C1 segment of cervical spinal cord (tissue), 14 donors: Measurements from ENCODE around the gene PTPN6.
A peak's percentile ranks its signal among the peaks of the same experiment; 100 is the strongest.

Experiments used
- DNase-seq, 14 donors: peaks; one replicate each; lab custom pipeline; 2025; lab: John Stamatoyannopoulos, UW

The PTPN6 gene

GRCh38 chr12:6966351-6966750 lies 15.2 kb downstream of the PTPN6 start:
- no peak for DNase-seq

GRCh38 chr12:6967651-6968100 lies 16.5 kb downstream of the PTPN6 start:
- no peak for DNase-seq

GRCh38 chr12:6968426-6968825 lies 17.3 kb downstream of the PTPN6 start:
- DNase-seq, result no peak

GRCh38 chr12:6970096-6970527 lies 19.0 kb downstream of the PTPN6 start:
- no peak for DNase-seq

- no peak for DNase-seq
These were observed 23.0 kb downstream of the PTPN6 start for GRCh38 chr12:6974180-6974579.

- DNase-seq, result no peak
These were observed 24.3 kb downstream of the PTPN6 start for GRCh38 chr12:6975297-6976032.

- no peak for DNase-seq
These were observed 26.5 kb downstream of the PTPN6 start for GRCh38 chr12:6977653-6978052.

GRCh38 chr12:6978188-6978587 lies 27.0 kb downstream of the PTPN6 start:
- no peak for DNase-seq

- no peak for DNase-seq
These were observed 27.5 kb downstream of the PTPN6 start for GRCh38 chr12:6978611-6979011.

- DNase-seq, result no peak
These were observed 27.9 kb downstream of the PTPN6 start for GRCh38 chr12:6979021-6979420.

- no peak for DNase-seq
These were observed 28.3 kb downstream of the PTPN6 start for GRCh38 chr12:6979453-6979852.

GRCh38 chr12:6980075-6980474 lies 28.9 kb downstream of the PTPN6 start:
- no peak for DNase-seq

- DNase-seq, result no peak
These were observed 29.6 kb downstream of the PTPN6 start for GRCh38 chr12:6980740-6981139.

- no peak for DNase-seq
These were observed 30.2 kb downstream of the PTPN6 start for GRCh38 chr12:6981152-6982052.

- no peak for DNase-seq
These were observed 31.4 kb downstream of the PTPN6 start for GRCh38 chr12:6982532-6982931.

GRCh38 chr12:6987956-6988553 lies 36.9 kb downstream of the PTPN6 start:
- DNase-seq, result peak in 1 of 14 donors; percentile 84

- DNase-seq, result peak in 3 of 14 donors; percentile 28 to 94 (median 45)
These were observed 44.9 kb downstream of the PTPN6 start for GRCh38 chr12:6996040-6996441.

- no peak for DNase-seq
These were observed 47.7 kb downstream of the PTPN6 start for GRCh38 chr12:6998715-6999451.

GRCh38 chr12:7001921-7002591 lies 50.9 kb downstream of the PTPN6 start:
- no peak for DNase-seq

- no peak for DNase-seq
These were observed 53.2 kb downstream of the PTPN6 start for GRCh38 chr12:7004287-7004803.

GRCh38 chr12:7004840-7005239 lies 53.7 kb downstream of the PTPN6 start:
- no peak for DNase-seq
